Endothelial cell of umbilical vein (primary cell): ENCODE results near the gene PRLR. TPM values are rescaled to one million over a fixed set of nuclear protein-coding genes. Genes with fewer than 3 reads are reported as not detected.

Source experiments
- BruUV-seq: library from RNA; stranded (reverse); fragments of 400-500 nt; replicated peaks from 2 replicates; lab custom pipeline; 2021; lab: Mats Ljungman, UMichigan
- CTCF ChIA-PET: fragments of 300-600, 350-600 bp; sonication (Branson Sonifier 250); formaldehyde crosslinking; loops from one replicate; lab custom pipeline; 2021; ENCODE audit warnings: antibody characterized with exemption, inconsistent platforms; lab: Charles Lee
- POLR2A ChIA-PET: fragments of 300-600, 350-600 bp; sonication (Branson Sonifier 250); formaldehyde crosslinking; loops from one replicate; lab custom pipeline; 2021; ENCODE audit warnings: antibody characterized with exemption, inconsistent platforms; lab: Charles Lee
- DNase-seq: peaks from one replicate; pipeline ENCODE4 v3.0.0-alpha.2; 2011; ENCODE audit warnings: low read depth, low spot score
- FAIRE-seq: peaks from 2 replicates; lab custom pipeline; 2011; peaks lifted over from hg19 to GRCh38; lab: Jason Lieb, UNC
- H2AFZ ChIP-seq: 2 replicates; pipeline ENCODE4 v1.6.0; 2012; ENCODE audit warnings: low read depth, low read length, control low read depth, inconsistent platforms
- H3K27ac ChIP-seq: 2 replicates; pipeline ENCODE4 v1.5.1; 2011; ENCODE audit warnings: low read depth, mild to moderate bottlenecking, control low read depth, low read length, moderate library complexity; ENCODE audit not compliant: insufficient read depth
- H3K27me3 ChIP-seq, 2 experiments: 2 replicates each; pipeline versions ENCODE4 v1.6.0 to v1.6.1; 2011; ENCODE audit warnings: low read length in 2 of 2, mixed read lengths in 1 of 2; ENCODE audit not compliant: control insufficient read depth in 2 of 2, insufficient read depth in 2 of 2
- H3K36me3 ChIP-seq, 2 experiments: 2 replicates in 1 of 2; 3 replicates in 1 of 2; pipeline ENCODE4 v1.5.1; 2011; ENCODE audit warnings: low read length in 2 of 2, mild to moderate bottlenecking in 1 of 2, moderate library complexity in 1 of 2; ENCODE audit not compliant: control insufficient read depth in 2 of 2, insufficient read depth in 2 of 2; ENCODE audit errors: extremely low read depth in 1 of 2
- H3K4me1 ChIP-seq: 3 replicates; pipeline ENCODE4 v1.5.1; 2011; ENCODE audit warnings: mild to moderate bottlenecking, low read length; ENCODE audit not compliant: control insufficient read depth, insufficient read depth; ENCODE audit errors: extremely low read depth
- H3K4me2 ChIP-seq: 2 replicates; pipeline ENCODE4 v1.6.1; 2011; ENCODE audit warnings: low read length, control low read depth, mixed read lengths; ENCODE audit not compliant: insufficient read depth
- H3K4me3 ChIP-seq, 3 experiments: fragments of 200-600 bp in 1 of 3; sonication (generic), shearing (Covaris generic) in 1 of 3; replicated peaks in 1 of 3; 2 replicates each; pipeline ENCODE4 v1.5.1; 2011 to 2016; ENCODE audit warnings: control low read depth in 3 of 3, low read length in 3 of 3, mild to moderate bottlenecking in 2 of 3, inconsistent platforms in 1 of 3, low read depth in 1 of 3, moderate library complexity in 1 of 3; ENCODE audit not compliant: insufficient read depth in 1 of 3
- H3K79me2 ChIP-seq: 2 replicates; pipeline ENCODE4 v1.6.0; 2012; ENCODE audit warnings: low read length, inconsistent platforms; ENCODE audit not compliant: control insufficient read depth, insufficient read depth
- H3K9ac ChIP-seq: replicated peaks from 2 replicates; pipeline ENCODE3; 2011; ENCODE audit warnings: low read length, control low read depth; ENCODE audit not compliant: insufficient read depth; ENCODE audit errors: extremely low read depth
- H3K9me1 ChIP-seq: replicated peaks from 3 replicates; pipeline ENCODE4 v1.6.0; 2011; ENCODE audit warnings: mild to moderate bottlenecking, low read length; ENCODE audit not compliant: control insufficient read depth, insufficient read depth; ENCODE audit errors: extremely low read depth
- H3K9me3 ChIP-seq: replicated peaks from 2 replicates; pipeline ENCODE4 v1.5.1; 2012; ENCODE audit warnings: low read length, inconsistent platforms; ENCODE audit not compliant: control insufficient read depth, insufficient read depth
- H4K20me1 ChIP-seq: replicated peaks from 2 replicates; pipeline ENCODE3; 2011; ENCODE audit warnings: mild to moderate bottlenecking, low read length; ENCODE audit not compliant: control insufficient read depth, insufficient read depth; ENCODE audit errors: extremely low read depth
- EZH2 ChIP-seq: IDR thresholded peaks from 2 replicates; pipeline ENCODE4 v1.6.1; 2012; ENCODE audit warnings: borderline replicate concordance, low read depth, mild to moderate bottlenecking, moderate library complexity, low read length, inconsistent platforms; ENCODE audit not compliant: severe bottlenecking
- FOS ChIP-seq: IDR thresholded peaks from 2 replicates; pipeline ENCODE4 v1.6.1; 2011; ENCODE audit warnings: mild to moderate bottlenecking, low read length, moderate library complexity, borderline replicate concordance; ENCODE audit not compliant: insufficient read depth
- GATA2 ChIP-seq: IDR thresholded peaks from 2 replicates; pipeline ENCODE4 v1.7.0; 2011; ENCODE audit warnings: low read depth, mild to moderate bottlenecking, moderate library complexity, mixed read lengths, low read length; ENCODE audit not compliant: insufficient read length, insufficient read depth
- JUN ChIP-seq: IDR thresholded peaks from 2 replicates; pipeline ENCODE4 v1.6.1; 2011; ENCODE audit warnings: borderline replicate concordance, low read depth; ENCODE audit not compliant: insufficient read length, insufficient read depth
- MYC ChIP-seq: IDR thresholded peaks from one replicate; pipeline ENCODE4 v1.6.1; 2011; ENCODE audit warnings: mild to moderate bottlenecking, low read depth, low read length
- POLR2A ChIP-seq: IDR thresholded peaks from 2 replicates; pipeline ENCODE4 v1.6.1; 2012; ENCODE audit warnings: low read depth, mild to moderate bottlenecking, control low read depth, low read length
- POLR2AphosphoS5 ChIP-seq: IDR thresholded peaks from 2 replicates; pipeline ENCODE4 v1.6.1; 2012; ENCODE audit warnings: low read depth, mild to moderate bottlenecking, control low read depth, low read length, moderate library complexity; ENCODE audit not compliant: insufficient read depth
- dilution Hi-C: fragments of 300-500 bp; cut with MboI; formaldehyde crosslinking; loops from one replicate; pipeline ENCODE4 v1.15.0; 2019; ENCODE audit warnings: low sequenced_read_pairs; ENCODE audit not compliant: extremely low pct_ligation_motif_present
- intact Hi-C: fragments of 100-400 bp; cut with micrococcal nuclease; formaldehyde crosslinking; loops from one replicate; pipeline ENCODE4 v1.10.0; 2022
- polyA plus RNA-seq, 4 experiments: library from polyadenylated mRNA; depleted of rRNA in 3 of 4; stranded (reverse) in 3 of 4; unstranded in 1 of 4; fragments of >200 nt; gene quantifications; 2 replicates each; pipeline versions ENCODE4 v1.2.1 to v1.2.3, GENCODE V29; 2011 to 2012; ENCODE audit warnings: missing spikeins in 1 of 4
- total RNA-seq: library from RNA; stranded (reverse); gene quantifications from 2 replicates; pipeline ENCODE4 v1.2.3, GENCODE V29; 2021
- TF ChIP-seq, protein P1 (sequence below): IDR thresholded peaks from 2 replicates; pipeline ENCODE4 v1.6.1; 2011; ENCODE audit not compliant: insufficient read depth, insufficient read length
- TF ChIP-seq, protein P2 (sequence below), 2 donors: IDR thresholded peaks; 1 replicate in 1 of 2; 2 replicates in 1 of 2; pipeline ENCODE4 v1.5.1; 2011; ENCODE audit warnings: low read length in 2 of 2, mild to moderate bottlenecking in 2 of 2, moderate library complexity in 2 of 2, control low read depth in 1 of 2, inconsistent platforms in 1 of 2, low read depth in 1 of 2; ENCODE audit not compliant: insufficient read depth in 1 of 2; ENCODE audit errors: extremely low read depth in 1 of 2

The PRLR gene
- total and polyA plus RNA-seq, 2 donors (not counting 3 experiments of a cell fraction or from before 2014, with no cell fraction given): not detected

DNA sequence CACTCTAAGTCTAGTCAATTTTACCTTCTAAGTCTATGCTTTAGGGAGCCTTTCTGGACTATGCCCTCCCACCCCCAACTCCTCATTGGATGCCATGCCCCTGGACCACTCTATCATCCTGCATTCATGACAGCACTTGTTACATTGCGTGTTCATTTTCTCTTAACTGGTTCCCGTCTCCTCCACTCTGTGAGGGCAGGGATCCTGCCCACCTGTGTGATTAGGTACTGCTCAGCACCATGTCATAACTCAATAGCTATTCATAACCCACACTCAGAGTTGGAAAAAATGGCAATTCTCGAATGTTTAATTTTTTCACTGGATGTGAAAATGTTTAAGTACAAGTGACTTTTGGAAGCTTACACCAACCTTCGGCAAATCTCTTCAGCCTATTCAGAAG is 88.5 kb downstream of the PRLR start:
- POLR2A ChIA-PET: no interaction called here
- H3K79me2 ChIP-seq: no peaks in the 10 kb centered on the region
- no peak overlapping the region for H3K9ac ChIP-seq
- BruUV-seq: no TSS peak
- dilution Hi-C loops: no loop called here
- TF ChIP-seq FOS: no peak
- TF ChIP-seq, protein P1, sequence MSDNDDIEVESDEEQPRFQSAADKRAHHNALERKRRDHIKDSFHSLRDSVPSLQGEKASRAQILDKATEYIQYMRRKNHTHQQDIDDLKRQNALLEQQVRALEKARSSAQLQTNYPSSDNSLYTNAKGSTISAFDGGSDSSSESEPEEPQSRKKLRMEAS: no peak
- TF ChIP-seq POLR2A: no peak
- no peak for TF ChIP-seq MYC
- no peak for TF ChIP-seq GATA2
- no peak for TF ChIP-seq EZH2
- TF ChIP-seq JUN: no peak
- TF ChIP-seq, protein P2, sequence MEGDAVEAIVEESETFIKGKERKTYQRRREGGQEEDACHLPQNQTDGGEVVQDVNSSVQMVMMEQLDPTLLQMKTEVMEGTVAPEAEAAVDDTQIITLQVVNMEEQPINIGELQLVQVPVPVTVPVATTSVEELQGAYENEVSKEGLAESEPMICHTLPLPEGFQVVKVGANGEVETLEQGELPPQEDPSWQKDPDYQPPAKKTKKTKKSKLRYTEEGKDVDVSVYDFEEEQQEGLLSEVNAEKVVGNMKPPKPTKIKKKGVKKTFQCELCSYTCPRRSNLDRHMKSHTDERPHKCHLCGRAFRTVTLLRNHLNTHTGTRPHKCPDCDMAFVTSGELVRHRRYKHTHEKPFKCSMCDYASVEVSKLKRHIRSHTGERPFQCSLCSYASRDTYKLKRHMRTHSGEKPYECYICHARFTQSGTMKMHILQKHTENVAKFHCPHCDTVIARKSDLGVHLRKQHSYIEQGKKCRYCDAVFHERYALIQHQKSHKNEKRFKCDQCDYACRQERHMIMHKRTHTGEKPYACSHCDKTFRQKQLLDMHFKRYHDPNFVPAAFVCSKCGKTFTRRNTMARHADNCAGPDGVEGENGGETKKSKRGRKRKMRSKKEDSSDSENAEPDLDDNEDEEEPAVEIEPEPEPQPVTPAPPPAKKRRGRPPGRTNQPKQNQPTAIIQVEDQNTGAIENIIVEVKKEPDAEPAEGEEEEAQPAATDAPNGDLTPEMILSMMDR (IDR thresholded peaks at IDR 0.05; ENCODE audit: extremely low read depth in 1 of 2, insufficient read depth in 1 of 2, low read depth in 1 of 2, low read length in 2 of 2): no peak
- no peak for TF ChIP-seq POLR2AphosphoS5
- H3K27me3 ChIP-seq: no peaks in the 10 kb centered on the region
- no peaks in the 10 kb centered on the region for H3K9me1 ChIP-seq
- no peak overlapping the region for H2AFZ ChIP-seq
- FAIRE-seq: no peak
- no peaks in the 10 kb centered on the region for H3K4me1 ChIP-seq
- H3K4me3 ChIP-seq: no peak overlapping the region
- DNase-seq: no peak
- CTCF ChIA-PET: no interaction called here
- no peak overlapping the region for H3K4me2 ChIP-seq
- intact Hi-C loops: no loop called here
- no peaks in the 10 kb centered on the region for H3K36me3 ChIP-seq
- no peaks in the 10 kb centered on the region for H4K20me1 ChIP-seq
- no peak overlapping the region for H3K27ac ChIP-seq
- H3K9me3 ChIP-seq: no peaks in the 10 kb centered on the region
